Activated naive CD8-positive, alpha-beta T cell treated with anti-CD3 and anti-CD28 coated beads, Interleukin-2, amount 10 ng/mL, durations not matched to agents 7 days and 5 days (primary cell): ENCODE data around the gene C19orf67. TPM values are rescaled to one million over a fixed set of nuclear protein-coding genes. Genes with fewer than 3 reads are reported as not detected.

Experiments
- ATAC-seq: fragments of 150-1000 bp; cut with Tn5 transposase; one replicate; pipeline ENCODE4 v1.10.0; 2021; ENCODE audit warnings: low read depth, moderate library complexity
- POLR2A ChIA-PET: fragments of 350-600 bp; sonication (Branson Sonifier 250); formaldehyde crosslinking; loops from one replicate; lab custom pipeline; 2021; ENCODE audit warnings: antibody characterized with exemption; lab: Charles Lee
- DNase-seq: peaks from one replicate; pipeline ENCODE4 v3.0.0; 2021
- H3K27ac Mint-ChIP-seq: one replicate; pipeline ENCODE4 v1.8.0; 2022; ENCODE audit warnings: mild to moderate bottlenecking, mixed read lengths
- H3K27me3 Mint-ChIP-seq: one replicate; pipeline ENCODE4 v1.8.0; 2022; ENCODE audit warnings: mild to moderate bottlenecking, moderate library complexity, mixed read lengths
- H3K36me3 Mint-ChIP-seq: one replicate; pipeline ENCODE4 v1.8.0; 2021; ENCODE audit warnings: mild to moderate bottlenecking, mixed read lengths
- H3K4me1 Mint-ChIP-seq: one replicate; pipeline ENCODE4 v1.8.0; 2021; ENCODE audit warnings: mixed read lengths
- H3K4me3 Mint-ChIP-seq: one replicate; pipeline ENCODE4 v1.8.0; 2022; ENCODE audit warnings: mild to moderate bottlenecking, moderate library complexity, mixed read lengths
- H3K9me3 Mint-ChIP-seq: one replicate; pipeline ENCODE4 v1.8.0; 2021; ENCODE audit warnings: mixed read lengths
- total RNA-seq, 2 experiments: library from RNA; stranded (reverse); gene quantifications; one replicate each; pipeline ENCODE4 v1.2.3, GENCODE V29; 2021

C19orf67 gene
- total RNA-seq, 2 experiments from 2014 or later, result not detected

- Mint-ChIP-seq H3K4me1 (no peaks in the 10 kb centered on the region), H3K9me3 (no peaks in the 10 kb centered on the region), H3K27me3 (no peaks in the 10 kb centered on the region), H3K4me3 (no peak overlapping the region), H3K36me3 (peaks cover 3% of the 10 kb centered on the region), H3K27ac (no peak overlapping the region)
- DNase-seq (no peak), ATAC-seq (no peak)
- POLR2A ChIA-PET, result interaction anchor here (1.0 kb wide), 1 partner anchor 224 kb away, joined by 3 read pairs; no protein-coding TSS in a partner anchor
These were observed 17.7 kb upstream of the C19orf67 start for GRCh38 chr19:14103310-14103709.

GRCh38 chr19:14102756-14103155 is 17.2 kb upstream of the C19orf67 start:
- H3K36me3 Mint-ChIP-seq, result peaks cover 3% of the 10 kb centered on the region
- DNase-seq, result no peak
- H3K27me3 Mint-ChIP-seq, result no peaks in the 10 kb centered on the region
- POLR2A ChIA-PET, result interaction anchor here (1.0 kb wide), 1 partner anchor 223 kb away, joined by 3 read pairs; no protein-coding TSS in a partner anchor
- H3K27ac Mint-ChIP-seq, result no peak overlapping the region
- H3K4me3 Mint-ChIP-seq, result no peak overlapping the region
- no peaks in the 10 kb centered on the region for H3K4me1 Mint-ChIP-seq
- H3K9me3 Mint-ChIP-seq, result no peaks in the 10 kb centered on the region
- no peak for ATAC-seq

GRCh38 chr19:14102102-14102696 is 16.6 kb upstream of the C19orf67 start:
- Mint-ChIP-seq H3K27me3 (no peaks in the 10 kb centered on the region), H3K27ac (no peak overlapping the region), H3K4me1 (no peaks in the 10 kb centered on the region), H3K4me3 (no peak overlapping the region), H3K9me3 (no peaks in the 10 kb centered on the region), H3K36me3 (peaks cover 3% of the 10 kb centered on the region)
- DNase-seq, result no peak
- ATAC-seq, result no peak
- POLR2A ChIA-PET, result no interaction called here

GRCh38 chr19:14101003-14101545 is 15.5 kb upstream of the C19orf67 start:
- Mint-ChIP-seq H3K36me3 (peaks cover 8% of the 10 kb centered on the region), H3K27me3 (no peaks in the 10 kb centered on the region), H3K9me3 (no peaks in the 10 kb centered on the region), H3K4me1 (peaks cover 2% of the 10 kb centered on the region), H3K4me3 (no peak overlapping the region), H3K27ac (no peak overlapping the region)
- POLR2A ChIA-PET, result no interaction called here
- no peak for DNase-seq
- no peak for ATAC-seq

GRCh38 chr19:14097532-14098151 is 12.1 kb upstream of the C19orf67 start:
- Mint-ChIP-seq H3K27ac (no peak overlapping the region), H3K9me3 (peaks cover 6% of the 10 kb centered on the region), H3K36me3 (peaks cover 21% of the 10 kb centered on the region), H3K4me1 (peaks cover 2% of the 10 kb centered on the region), H3K4me3 (no peak overlapping the region), H3K27me3 (no peaks in the 10 kb centered on the region)
- POLR2A ChIA-PET, result no interaction called here
- ATAC-seq (no peak), DNase-seq (no peak)

- ATAC-seq (no peak), DNase-seq (no peak)
- no peak overlapping the region for H3K4me3 Mint-ChIP-seq
- peaks cover 6% of the 10 kb centered on the region for H3K9me3 Mint-ChIP-seq
- peaks cover 9% of the 10 kb centered on the region for H3K4me1 Mint-ChIP-seq
- POLR2A ChIA-PET, result interaction anchor here (0.7 kb wide), 3 partner anchors 15 to 358 kb away, joined by 4 to 7 read pairs (median 6); no protein-coding TSS in a partner anchor
- peaks cover 29% of the 10 kb centered on the region for H3K36me3 Mint-ChIP-seq
- H3K27me3 Mint-ChIP-seq, result no peaks in the 10 kb centered on the region
- H3K27ac Mint-ChIP-seq, result no peak overlapping the region
These were observed 10.8 kb upstream of the C19orf67 start for GRCh38 chr19:14096272-14096992.

- Mint-ChIP-seq H3K27me3 (no peaks in the 10 kb centered on the region), H3K4me1 (peaks cover 10% of the 10 kb centered on the region), H3K9me3 (peaks cover 6% of the 10 kb centered on the region), H3K4me3 (no peak overlapping the region), H3K36me3 (peaks cover 27% of the 10 kb centered on the region), H3K27ac (no peak overlapping the region)
- DNase-seq (no peak), ATAC-seq (no peak)
- POLR2A ChIA-PET, result interaction anchor here (0.7 kb wide), 1 partner anchor 13 kb away, joined by 3 read pairs; no protein-coding TSS in a partner anchor
These were observed 9.3 kb upstream of the C19orf67 start for GRCh38 chr19:14094854-14095253.

- H3K27me3 Mint-ChIP-seq, result no peaks in the 10 kb centered on the region
- DNase-seq, result no peak
- ATAC-seq, result no peak
- peak overlapping the region; percentile 35 for H3K4me3 Mint-ChIP-seq
- POLR2A ChIA-PET, result interaction anchor here (1.4 kb wide), 1 partner anchor 12 kb away, joined by 3 read pairs; no protein-coding TSS in a partner anchor
- peaks cover 13% of the 10 kb centered on the region for H3K4me1 Mint-ChIP-seq
- H3K27ac Mint-ChIP-seq, result peak overlapping the region; percentile 54
- H3K36me3 Mint-ChIP-seq, result peaks cover 31% of the 10 kb centered on the region
- peaks cover 6% of the 10 kb centered on the region for H3K9me3 Mint-ChIP-seq
These were observed 7.7 kb upstream of the C19orf67 start for GRCh38 chr19:14093117-14093823.

GRCh38 chr19:14091813-14092462 is 6.4 kb upstream of the C19orf67 start:
- POLR2A ChIA-PET, result interaction anchor here (0.8 to 1.7 kb wide), 5 partner anchors 10 to 45 kb away, joined by 3 to 12 read pairs (median 4); partner anchors contain the start of genes ASF1B and PRKACA
- Mint-ChIP-seq H3K27ac (peak overlapping the region; percentile 99), H3K27me3 (no peaks in the 10 kb centered on the region), H3K4me1 (peaks cover 13% of the 10 kb centered on the region), H3K9me3 (peaks cover 6% of the 10 kb centered on the region), H3K4me3 (peak overlapping the region; percentile 100), H3K36me3 (peaks cover 30% of the 10 kb centered on the region)
- ATAC-seq (peak; percentile 10), DNase-seq (peak; percentile 73)

GRCh38 chr19:14091081-14091812 is 5.7 kb upstream of the C19orf67 start:
- peaks cover 12% of the 10 kb centered on the region for H3K4me1 Mint-ChIP-seq
- H3K36me3 Mint-ChIP-seq, result peaks cover 26% of the 10 kb centered on the region
- peak; percentile 86 for DNase-seq
- H3K27ac Mint-ChIP-seq, result peak overlapping the region; percentile 99
- H3K4me3 Mint-ChIP-seq, result peak overlapping the region; percentile 100
- POLR2A ChIA-PET, result interaction anchor here (0.8 to 1.7 kb wide), 4 partner anchors 9 to 45 kb away, joined by 4 to 12 read pairs (median 5); partner anchors contain the start of genes ASF1B and PRKACA
- H3K27me3 Mint-ChIP-seq, result no peaks in the 10 kb centered on the region
- peaks cover 6% of the 10 kb centered on the region for H3K9me3 Mint-ChIP-seq
- peak; percentile 75 for ATAC-seq

GRCh38 chr19:14090509-14091080 is 5.0 kb upstream of the C19orf67 start, which contains the start of gene SAMD1:
Gene SAMD1 (minus strand): TSS chr19:14090751.
- peaks cover 6% of the 10 kb centered on the region for H3K9me3 Mint-ChIP-seq
- H3K4me3 Mint-ChIP-seq, result peak within 1 kb of the TSS; percentile 100
- peaks cover 12% of the 10 kb centered on the region for H3K4me1 Mint-ChIP-seq
- DNase-seq (peak; percentile 81), ATAC-seq (peak; percentile 48)
- peaks cover 26% of the 10 kb centered on the region for H3K36me3 Mint-ChIP-seq
- H3K27ac Mint-ChIP-seq, result peak within 1 kb of the TSS; percentile 99
- no peaks in the 10 kb centered on the region for H3K27me3 Mint-ChIP-seq
- POLR2A ChIA-PET, result interaction anchor here (1.0 to 1.7 kb wide), 3 partner anchors 9 to 46 kb away, joined by 3 to 12 read pairs (median 9); partner anchors contain the start of gene ASF1B
